ENCODE results near the gene TMEM221. TPM values are rescaled to one million over a fixed set of nuclear protein-coding genes. Genes with fewer than 3 reads are reported as not detected.

TMEM221 gene
- total RNA-seq, 1 donor from 2014 or later = 0.37 TPM

Other genes starting within 250 kb of the TMEM221 start
- 28.0 TPM for gene USE1, start 233.3 kb downstream of the TMEM221 start, total RNA-seq
- 47.8 TPM for gene OCEL1, start 222.4 kb downstream of the TMEM221 start, total RNA-seq
- 46.3 TPM for gene NR2F6, start 202.7 kb downstream of the TMEM221 start, total RNA-seq
- gene USHBP1, start 183.9 kb downstream of the TMEM221 start, total RNA-seq = 4.3 TPM
- 70.5 TPM for gene BABAM1, start 181.2 kb downstream of the TMEM221 start, total RNA-seq
- 0.83 TPM for gene ANKLE1, start 166.8 kb downstream of the TMEM221 start, total RNA-seq
- gene ABHD8, start 145.2 kb downstream of the TMEM221 start, total RNA-seq = 20.1 TPM
- gene MRPL34, start 142.8 kb downstream of the TMEM221 start, total RNA-seq = 102 TPM
- gene DDA1, start 139.1 kb downstream of the TMEM221 start, total RNA-seq = 37.9 TPM
- gene ANO8, start 113.8 kb downstream of the TMEM221 start, total RNA-seq = 33.2 TPM
- gene GTPBP3, start 111.1 kb downstream of the TMEM221 start, total RNA-seq = 24.7 TPM
- 166 TPM for gene PLVAP, start 71.3 kb downstream of the TMEM221 start, total RNA-seq
- 1.0 TPM for gene CCDC194, start 54.5 kb downstream of the TMEM221 start, total RNA-seq
- gene BST2, start 43.0 kb downstream of the TMEM221 start, total RNA-seq = 90.6 TPM
- gene MVB12A, start 28.6 kb downstream of the TMEM221 start, total RNA-seq = 61.2 TPM
- gene NXNL1, start 12.3 kb upstream of the TMEM221 start, total RNA-seq = not detected
- gene SLC27A1, start 21.9 kb upstream of the TMEM221 start, total RNA-seq = 37.1 TPM
- gene PGLS, start 63.0 kb upstream of the TMEM221 start, total RNA-seq = 93.0 TPM
- 71.1 TPM for gene COLGALT1, start 107.0 kb upstream of the TMEM221 start, total RNA-seq
- gene UNC13A, start 239.7 kb upstream of the TMEM221 start, total RNA-seq = 0.78 TPM